ENCODE measurements around the gene NLGN1. TPM values are rescaled to one million over a fixed set of nuclear protein-coding genes. Genes with fewer than 3 reads are reported as not detected.

The NLGN1 gene
- polyA plus RNA-seq, 3 donors from 2014 or later = not detected

DNA sequence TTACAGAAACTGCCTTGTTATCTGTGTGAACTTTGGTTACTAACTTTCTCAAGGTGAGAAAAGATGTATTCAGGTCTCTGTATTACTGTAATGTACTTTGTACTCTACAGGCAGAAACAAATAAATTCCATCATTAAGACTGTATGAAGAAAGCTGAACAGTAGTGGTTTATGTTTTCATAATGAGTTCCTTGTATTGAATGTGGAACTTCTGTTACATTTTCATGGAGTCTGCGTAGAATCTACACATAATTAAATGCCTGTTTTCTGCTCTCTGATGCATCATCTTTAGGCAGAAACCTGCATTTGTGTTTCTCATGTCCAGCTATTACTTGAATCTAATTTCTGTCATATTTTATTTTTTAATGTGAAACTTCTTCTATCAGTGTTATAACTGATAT is 302.8 kb downstream of the NLGN1 start:
- Mint-ChIP-seq H3K4me3 (no peak overlapping the region), H3K27me3 (ENCODE audit: low read depth in 3 of 3) (no peaks in the 10 kb centered on the region), H3K4me1 (no peaks in the 10 kb centered on the region), H3K36me3 (no peaks in the 10 kb centered on the region), H3K9me3 (peaks cover 8 to 44% (median 20%) of the 10 kb centered on the region in 6 donors), H3K27ac (no peak overlapping the region)
- DNase-seq = no peak

GRCh38 chr3:173702561-173702960 is 305.0 kb downstream of the NLGN1 start:
- Mint-ChIP-seq H3K4me3 (no peak overlapping the region), H3K27ac (no peak overlapping the region)

GRCh38 chr3:173703771-173704170 is 306.2 kb downstream of the NLGN1 start:
- DNase-seq = no peak
- Mint-ChIP-seq H3K27ac (no peak overlapping the region), H3K4me3 (no peak overlapping the region), H3K27me3 (ENCODE audit: low read depth in 3 of 3) (no peaks in the 10 kb centered on the region), H3K36me3 (no peaks in the 10 kb centered on the region), H3K4me1 (no peaks in the 10 kb centered on the region), H3K9me3 (peaks cover 8 to 46% (median 19%) of the 10 kb centered on the region in 6 donors)

More at GRCh38 chr3:173702561-173702960, 305.0 kb downstream of the NLGN1 start:
- DNase-seq = no peak
- peaks cover 8 to 46% (median 20%) of the 10 kb centered on the region in 6 donors for H3K9me3 Mint-ChIP-seq
- no peaks in the 10 kb centered on the region for H3K27me3 Mint-ChIP-seq (ENCODE audit: low read depth in 3 of 3)
- H3K36me3 Mint-ChIP-seq = no peaks in the 10 kb centered on the region
- no peaks in the 10 kb centered on the region for H3K4me1 Mint-ChIP-seq

DNA sequence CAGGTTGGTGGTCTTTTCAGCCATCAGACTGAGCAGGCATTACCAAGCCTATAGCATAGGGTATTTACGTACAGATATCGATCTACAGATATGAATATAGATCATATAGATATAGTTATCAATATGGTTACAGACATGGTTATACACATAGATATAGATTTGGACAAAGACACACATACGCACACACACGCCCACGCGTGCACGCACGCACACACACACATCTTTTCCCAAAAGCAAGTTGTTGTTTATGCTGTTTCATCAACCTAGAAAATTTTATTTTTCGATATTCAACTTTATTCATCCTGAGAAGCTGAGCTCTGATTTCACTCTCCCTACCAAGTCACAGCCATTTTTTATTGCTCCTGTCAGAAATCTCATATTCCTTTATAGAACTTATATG is 309.1 kb downstream of the NLGN1 start:
- Mint-ChIP-seq H3K9me3 (peaks cover 2 to 29% (median 8%) of the 10 kb centered on the region in 6 donors), H3K4me3 (no peak overlapping the region), H3K27me3 (ENCODE audit: low read depth in 3 of 3) (no peaks in the 10 kb centered on the region)

GRCh38 chr3:173708191-173708590 is 310.6 kb downstream of the NLGN1 start:
- DNase-seq = no peak
- Mint-ChIP-seq H3K27ac (no peak overlapping the region), H3K27me3 (ENCODE audit: low read depth in 3 of 3) (no peaks in the 10 kb centered on the region), H3K9me3 (peaks cover 0 to 31% (median 5%) of the 10 kb centered on the region in 6 donors), H3K36me3 (no peaks in the 10 kb centered on the region), H3K4me1 (no peaks in the 10 kb centered on the region), H3K4me3 (no peak overlapping the region)

More for the DNA sequence above, 309.1 kb downstream of the NLGN1 start:
- H3K4me1 Mint-ChIP-seq = no peaks in the 10 kb centered on the region
- peak overlapping the region in 1 of 6 donors; percentile 49 for H3K27ac Mint-ChIP-seq
- H3K36me3 Mint-ChIP-seq = no peaks in the 10 kb centered on the region
- no peak for DNase-seq

DNA sequence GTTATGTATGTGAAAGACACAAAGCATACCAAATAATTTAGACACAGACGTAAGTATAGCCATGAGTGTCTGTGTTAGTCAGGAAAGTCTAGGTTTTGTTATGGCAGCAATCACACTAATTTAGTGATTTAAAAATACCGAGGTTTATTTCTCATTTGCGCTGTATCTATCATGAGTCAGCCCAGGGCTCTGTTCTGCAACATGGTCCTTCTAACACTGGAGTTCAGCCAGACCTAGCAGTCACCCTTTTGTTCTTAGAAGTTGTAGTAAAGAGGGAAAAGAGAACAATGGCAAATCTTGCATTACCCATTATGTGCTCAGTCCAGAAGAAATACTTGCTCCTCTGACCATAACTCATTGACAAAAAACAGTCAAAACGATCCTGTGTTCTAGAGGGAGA is 311.5 kb downstream of the NLGN1 start:
- Mint-ChIP-seq H3K9me3 (peaks cover 2 to 33% (median 5%) of the 10 kb centered on the region in 6 donors), H3K4me1 (no peaks in the 10 kb centered on the region), H3K36me3 (no peaks in the 10 kb centered on the region), H3K27ac (no peak overlapping the region), H3K4me3 (no peak overlapping the region), H3K27me3 (ENCODE audit: low read depth in 3 of 3) (peaks cover 0 to 1% (median 0%) of the 10 kb centered on the region in 3 donors)
- DNase-seq = no peak

GRCh38 chr3:173711619-173712018 is 314.1 kb downstream of the NLGN1 start:
- DNase-seq = no peak
- H3K4me1 Mint-ChIP-seq = no peaks in the 10 kb centered on the region
- H3K4me3 Mint-ChIP-seq = no peak overlapping the region
- H3K27me3 Mint-ChIP-seq (ENCODE audit: low read depth in 3 of 3) = peaks cover 0 to 1% (median 0%) of the 10 kb centered on the region in 3 donors
- no peaks in the 10 kb centered on the region for H3K36me3 Mint-ChIP-seq
- H3K27ac Mint-ChIP-seq = no peak overlapping the region
- H3K9me3 Mint-ChIP-seq = peaks cover 6 to 29% (median 8%) of the 10 kb centered on the region in 6 donors

GRCh38 chr3:173719585-173719984 is 322.0 kb downstream of the NLGN1 start:
- Mint-ChIP-seq H3K27ac (no peak overlapping the region), H3K36me3 (no peaks in the 10 kb centered on the region), H3K4me1 (no peaks in the 10 kb centered on the region), H3K9me3 (peaks cover 0 to 48% (median 13%) of the 10 kb centered on the region in 6 donors), H3K27me3 (ENCODE audit: low read depth in 3 of 3) (no peaks in the 10 kb centered on the region), H3K4me3 (no peak overlapping the region)
- no peak for DNase-seq

- H3K36me3 Mint-ChIP-seq = no peaks in the 10 kb centered on the region
- DNase-seq = no peak
- no peaks in the 10 kb centered on the region for H3K4me1 Mint-ChIP-seq
- H3K27ac Mint-ChIP-seq = no peak overlapping the region
- no peaks in the 10 kb centered on the region for H3K27me3 Mint-ChIP-seq (ENCODE audit: low read depth in 3 of 3)
- H3K9me3 Mint-ChIP-seq = peaks cover 0 to 18% (median 7%) of the 10 kb centered on the region in 6 donors
- no peak overlapping the region for H3K4me3 Mint-ChIP-seq
Observed at GRCh38 chr3:173725507-173725906, 328.0 kb downstream of the NLGN1 start.

DNA sequence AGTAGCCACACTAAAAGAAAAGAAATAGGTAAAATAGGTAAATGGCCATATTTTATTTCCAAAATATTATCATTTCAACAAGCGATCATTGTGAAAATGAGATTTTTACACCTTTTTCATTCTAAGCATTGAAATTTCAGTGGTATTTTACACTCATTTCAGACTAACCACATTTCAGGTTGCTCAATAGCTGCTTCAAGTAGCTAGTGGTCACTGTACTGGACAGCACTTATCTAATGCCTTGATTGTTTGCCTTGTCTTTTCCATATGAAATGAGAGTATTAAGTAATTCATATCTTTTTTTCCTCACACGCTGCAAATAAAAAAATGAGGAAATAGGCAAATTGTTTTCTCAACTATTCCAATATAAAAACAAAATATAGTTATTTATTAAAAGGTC is 332.8 kb downstream of the NLGN1 start:
- H3K27ac Mint-ChIP-seq = no peak overlapping the region
- H3K9me3 Mint-ChIP-seq = peaks cover 0 to 11% (median 3%) of the 10 kb centered on the region in 6 donors
- H3K4me1 Mint-ChIP-seq = no peaks in the 10 kb centered on the region
- no peak overlapping the region for H3K4me3 Mint-ChIP-seq
- no peaks in the 10 kb centered on the region for H3K36me3 Mint-ChIP-seq
- DNase-seq = no peak
- H3K27me3 Mint-ChIP-seq (ENCODE audit: low read depth in 3 of 3) = no peaks in the 10 kb centered on the region

DNA sequence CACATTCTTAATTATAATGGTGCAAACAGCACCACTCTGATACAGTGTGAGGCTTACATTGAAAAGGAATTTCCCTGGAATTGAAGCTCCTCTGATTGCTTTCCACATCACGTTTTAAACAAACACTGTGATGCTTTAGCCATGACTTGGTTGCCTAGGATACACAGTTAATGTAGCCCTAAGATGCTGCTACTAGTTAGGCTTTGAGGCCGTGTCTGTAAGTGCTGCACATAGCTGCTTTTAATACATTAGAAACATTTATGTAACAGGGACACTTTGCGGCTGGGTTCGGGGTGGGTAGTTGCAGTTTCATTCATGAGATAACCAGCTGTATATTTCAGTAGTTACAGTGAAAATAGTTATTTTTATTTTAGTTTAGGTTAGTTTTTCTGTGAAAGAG is 334.7 kb downstream of the NLGN1 start:
- Mint-ChIP-seq H3K4me3 (no peak overlapping the region), H3K36me3 (no peaks in the 10 kb centered on the region), H3K4me1 (no peaks in the 10 kb centered on the region), H3K27me3 (ENCODE audit: low read depth in 3 of 3) (no peaks in the 10 kb centered on the region), H3K9me3 (peaks cover 0 to 15% (median under 1%) of the 10 kb centered on the region in 6 donors), H3K27ac (no peak overlapping the region)
- DNase-seq = no peak

- Mint-ChIP-seq H3K9me3 (peaks cover 0 to 18% (median 2%) of the 10 kb centered on the region in 6 donors), H3K4me1 (no peaks in the 10 kb centered on the region), H3K36me3 (no peaks in the 10 kb centered on the region), H3K27me3 (ENCODE audit: low read depth in 3 of 3) (peaks cover 0 to under 1% (median 0%) of the 10 kb centered on the region in 3 donors), H3K4me3 (no peak overlapping the region), H3K27ac (no peak overlapping the region)
- DNase-seq = no peak
Observed at GRCh38 chr3:173733029-173733652, 335.6 kb downstream of the NLGN1 start.

- no peak for DNase-seq
- H3K9me3 Mint-ChIP-seq = peaks cover 2 to 14% (median 7%) of the 10 kb centered on the region in 6 donors
- H3K4me1 Mint-ChIP-seq = no peaks in the 10 kb centered on the region
- H3K27me3 Mint-ChIP-seq (ENCODE audit: low read depth in 3 of 3) = peaks cover 0 to 2% (median 0%) of the 10 kb centered on the region in 3 donors
- no peak overlapping the region for H3K27ac Mint-ChIP-seq
- H3K36me3 Mint-ChIP-seq = no peaks in the 10 kb centered on the region
- no peak overlapping the region for H3K4me3 Mint-ChIP-seq
Observed at GRCh38 chr3:173734473-173734872, 336.9 kb downstream of the NLGN1 start.

GRCh38 chr3:173734895-173735294 is 337.4 kb downstream of the NLGN1 start:
- Mint-ChIP-seq H3K4me1 (no peaks in the 10 kb centered on the region), H3K27ac (no peak overlapping the region), H3K9me3 (peaks cover 2 to 17% (median 7%) of the 10 kb centered on the region in 6 donors), H3K4me3 (no peak overlapping the region), H3K36me3 (no peaks in the 10 kb centered on the region), H3K27me3 (ENCODE audit: low read depth in 3 of 3) (peaks cover 0 to 2% (median 0%) of the 10 kb centered on the region in 3 donors)
- no peak for DNase-seq

- no peak overlapping the region for H3K27ac Mint-ChIP-seq
- H3K27me3 Mint-ChIP-seq (ENCODE audit: low read depth in 3 of 3) = peaks cover 0 to 2% (median 0%) of the 10 kb centered on the region in 3 donors
- H3K4me1 Mint-ChIP-seq = no peaks in the 10 kb centered on the region
- H3K9me3 Mint-ChIP-seq = peaks cover 2 to 23% (median 9%) of the 10 kb centered on the region in 6 donors
- no peaks in the 10 kb centered on the region for H3K36me3 Mint-ChIP-seq
- no peak overlapping the region for H3K4me3 Mint-ChIP-seq
- no peak for DNase-seq
Observed at GRCh38 chr3:173735841-173736240, 338.3 kb downstream of the NLGN1 start.

All from immature natural killer cell (primary cell).